HG03520 (cell line): ENCODE results near the gene MRPL49.

Experiments
- ATAC-seq: cut with Tn5 transposase; IDR thresholded peaks from one replicate; pipeline ENCODE4 v1.9.1; 2021; ENCODE audit warnings: mild to moderate bottlenecking, moderate library complexity; ENCODE audit not compliant: unreplicated experiment

The MRPL49 gene

DNA sequence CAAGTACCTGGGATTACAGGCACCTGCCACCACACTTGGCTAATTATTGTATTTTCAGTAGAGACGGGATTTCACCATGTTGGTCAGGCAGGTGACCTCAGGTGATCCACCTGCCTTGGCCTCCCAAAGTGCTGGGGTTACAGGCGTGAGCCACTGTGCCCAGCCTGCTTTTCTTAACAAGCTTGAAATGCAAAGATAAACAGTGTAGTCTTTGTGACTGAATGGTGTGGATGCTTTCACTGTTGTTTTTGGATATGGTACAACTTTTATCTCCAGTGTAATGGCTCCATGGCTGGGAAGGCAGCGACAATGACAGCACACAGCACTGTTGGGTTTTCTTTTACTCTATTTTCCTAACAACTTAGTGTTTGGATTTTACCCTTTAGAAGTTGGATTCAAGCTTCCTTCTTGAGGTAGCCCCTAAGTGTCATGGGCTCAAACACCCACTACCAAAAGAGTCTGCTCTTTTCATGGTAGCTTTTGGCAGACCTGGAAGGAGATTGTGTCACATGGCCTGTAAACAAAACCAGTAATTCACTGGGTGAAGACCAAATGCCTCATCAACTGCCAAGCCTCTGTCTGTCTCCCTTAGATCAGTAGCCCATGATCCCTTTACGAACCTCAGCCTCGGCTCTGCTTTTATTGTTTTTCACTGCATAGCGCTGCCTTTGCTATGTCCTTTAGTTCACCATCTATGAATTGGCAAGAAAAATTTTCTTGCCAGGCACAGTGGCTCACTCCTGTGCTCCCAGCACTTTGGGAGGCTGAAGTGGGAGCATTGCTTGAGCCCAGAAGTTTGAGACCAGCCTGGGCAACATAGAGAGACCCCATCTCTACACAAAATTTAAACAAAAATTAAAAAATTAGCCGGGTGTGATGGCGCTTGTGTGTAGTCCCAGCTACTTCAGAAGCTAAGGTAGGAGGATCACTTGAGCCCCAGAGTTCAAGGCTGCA, 19.7 kb upstream of the MRPL49 start:
- ATAC-seq: no peak

DNA sequence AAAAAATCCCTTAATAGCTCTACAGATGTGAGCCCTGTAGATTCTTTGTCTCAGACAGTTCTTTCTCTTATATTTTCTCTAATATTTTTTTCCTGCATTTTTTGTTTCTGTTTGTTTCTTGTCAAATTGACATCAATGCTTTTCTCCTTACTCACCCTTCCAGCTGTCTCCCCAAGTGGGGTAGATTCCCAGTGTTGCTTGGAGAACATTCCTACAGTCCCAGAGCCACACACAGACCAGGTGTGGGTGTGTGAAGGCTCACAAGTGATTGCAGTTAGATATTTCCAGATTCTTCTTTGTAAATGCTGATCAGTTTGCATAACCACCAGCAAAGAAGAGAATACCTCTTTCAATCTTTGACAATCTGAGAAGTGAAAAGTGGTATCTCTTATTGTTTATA, 18.6 kb upstream of the MRPL49 start:
- ATAC-seq: no peak

DNA sequence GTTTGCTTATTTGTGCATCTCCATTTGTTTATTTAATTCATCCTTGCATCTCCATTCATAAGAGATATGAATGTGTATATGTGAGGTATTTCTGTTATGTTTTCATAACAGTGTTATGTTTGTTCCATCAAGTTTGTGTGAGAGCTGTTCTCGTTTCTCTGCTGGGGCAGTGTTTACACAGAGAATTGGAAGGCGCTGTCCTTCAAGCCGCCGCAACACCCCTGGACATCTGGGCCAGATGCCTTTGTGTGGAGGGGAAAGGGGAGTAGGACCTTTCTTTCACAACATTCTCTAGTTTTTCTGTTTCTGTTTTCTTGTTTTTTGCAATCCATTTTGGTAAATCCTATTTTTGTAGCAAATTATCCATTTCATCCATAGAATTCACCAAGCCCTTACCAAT, 17.5 kb upstream of the MRPL49 start:
- no peak for ATAC-seq

DNA sequence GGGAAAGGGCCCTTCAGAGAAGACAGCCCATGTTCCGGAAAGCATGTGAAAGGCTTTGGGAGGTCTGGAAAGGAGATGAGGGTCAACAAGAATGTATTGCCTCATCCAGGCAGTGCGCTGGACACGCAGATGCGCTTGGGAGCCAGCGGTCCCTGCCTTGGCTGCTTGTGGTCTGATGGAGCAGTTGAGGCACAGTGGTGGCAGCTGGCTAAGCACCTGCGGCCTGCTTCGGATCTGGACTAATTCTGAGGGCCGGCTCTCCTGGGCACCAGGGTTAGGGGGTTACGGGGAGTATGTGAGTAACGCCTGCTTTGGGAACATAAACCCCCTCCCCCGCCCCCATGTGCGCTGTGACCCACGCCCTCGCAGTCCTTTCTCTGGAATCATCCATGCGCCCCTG, 15.0 kb upstream of the MRPL49 start:
- no peak for ATAC-seq

DNA sequence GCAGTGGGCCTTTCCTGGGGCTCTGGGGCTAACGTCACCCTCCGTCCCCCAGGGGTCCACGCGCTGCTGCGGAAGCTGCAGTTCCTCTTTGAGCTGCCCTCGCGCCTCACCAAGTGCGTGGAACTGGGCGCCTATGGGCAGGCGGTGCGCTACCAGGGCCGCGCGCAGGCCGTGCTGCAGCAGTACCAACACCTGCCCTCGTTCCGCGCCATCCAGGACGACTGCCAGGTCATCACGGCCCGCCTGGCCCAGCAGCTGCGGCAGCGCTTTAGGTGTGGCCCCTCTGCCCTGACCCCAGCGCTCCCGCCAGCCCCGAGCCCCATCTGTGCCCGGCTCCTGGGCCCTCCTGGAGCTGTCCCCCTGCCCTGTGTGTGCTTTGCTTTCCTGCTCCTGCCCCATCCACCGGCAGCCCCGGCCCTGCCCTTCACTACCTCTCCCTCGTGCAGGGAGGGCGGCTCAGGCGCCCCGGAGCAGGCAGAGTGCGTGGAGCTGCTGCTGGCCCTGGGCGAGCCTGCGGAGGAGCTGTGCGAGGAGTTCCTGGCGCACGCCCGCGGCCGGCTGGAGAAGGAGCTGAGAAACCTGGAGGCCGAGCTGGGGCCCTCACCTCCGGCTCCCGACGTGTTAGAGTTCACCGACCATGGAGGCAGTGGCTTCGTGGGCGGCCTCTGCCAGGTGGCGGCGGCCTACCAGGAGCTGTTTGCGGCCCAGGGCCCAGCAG, 14.2 kb upstream of the MRPL49 start:
- ATAC-seq: no peak

DNA sequence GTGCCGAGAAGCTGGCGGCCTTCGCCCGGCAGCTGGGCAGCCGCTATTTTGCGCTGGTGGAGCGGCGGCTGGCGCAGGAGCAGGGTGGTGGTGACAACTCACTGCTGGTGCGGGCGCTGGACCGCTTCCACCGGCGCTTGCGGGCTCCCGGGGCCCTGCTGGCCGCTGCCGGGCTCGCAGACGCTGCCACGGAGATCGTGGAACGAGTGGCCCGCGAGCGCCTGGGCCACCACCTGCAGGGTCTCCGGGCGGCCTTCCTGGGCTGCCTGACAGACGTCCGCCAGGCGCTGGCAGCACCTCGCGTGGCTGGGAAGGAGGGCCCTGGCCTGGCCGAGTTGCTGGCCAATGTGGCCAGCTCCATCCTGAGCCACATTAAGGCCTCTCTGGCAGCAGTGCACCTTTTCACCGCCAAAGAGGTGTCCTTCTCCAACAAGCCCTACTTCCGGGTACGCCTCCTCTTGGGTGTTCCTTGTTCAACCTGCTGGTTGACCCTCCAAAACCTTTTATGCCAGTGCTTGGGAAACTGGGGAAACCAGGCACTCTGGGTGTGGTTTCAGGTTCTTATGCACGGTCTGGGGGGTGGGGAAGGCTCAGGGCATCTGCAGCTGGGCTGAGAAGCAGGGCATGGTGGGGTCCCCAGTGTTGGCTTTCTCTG, 13.5 kb upstream of the MRPL49 start:
- no peak for ATAC-seq

DNA sequence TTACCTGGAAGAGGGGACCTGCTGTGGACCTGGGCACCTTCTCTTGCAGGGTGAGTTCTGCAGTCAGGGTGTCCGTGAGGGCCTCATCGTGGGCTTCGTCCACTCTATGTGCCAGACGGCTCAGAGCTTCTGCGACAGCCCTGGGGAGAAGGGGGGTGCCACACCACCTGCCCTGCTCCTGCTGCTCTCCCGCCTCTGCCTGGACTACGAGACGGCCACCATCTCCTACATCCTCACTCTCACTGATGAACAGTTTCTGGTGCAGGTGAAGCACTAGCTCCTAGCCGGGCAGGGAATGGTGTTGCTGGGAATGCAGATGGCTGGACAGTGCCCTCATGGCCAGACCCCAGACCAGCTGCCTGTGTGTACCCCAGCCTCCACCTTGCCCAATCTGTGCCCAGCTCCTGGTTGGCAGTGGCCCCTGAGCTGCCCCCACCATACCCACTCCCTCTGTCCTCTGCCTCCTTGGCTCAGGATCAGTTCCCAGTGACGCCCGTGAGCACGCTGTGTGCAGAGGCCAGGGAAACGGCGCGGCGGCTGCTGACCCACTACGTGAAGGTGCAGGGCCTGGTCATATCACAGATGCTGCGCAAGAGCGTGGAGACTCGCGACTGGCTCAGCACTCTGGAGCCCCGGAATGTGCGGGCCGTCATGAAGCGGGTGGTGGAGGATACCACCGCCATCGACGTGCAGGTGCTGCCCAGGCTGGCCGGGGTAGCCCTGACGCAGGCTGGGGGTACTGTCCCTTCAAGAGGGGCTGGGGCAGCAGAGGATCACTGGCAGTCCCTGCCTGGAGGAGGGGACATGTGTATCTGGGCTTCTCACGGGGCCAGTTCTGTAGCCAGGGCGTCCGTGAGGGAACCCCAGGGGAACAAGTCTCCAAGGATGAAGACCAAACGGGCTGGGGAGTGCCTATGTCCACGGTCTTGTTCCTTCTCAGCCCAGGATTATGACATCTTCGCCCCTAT, 12.6 kb upstream of the MRPL49 start:
- ATAC-seq: no peak

DNA sequence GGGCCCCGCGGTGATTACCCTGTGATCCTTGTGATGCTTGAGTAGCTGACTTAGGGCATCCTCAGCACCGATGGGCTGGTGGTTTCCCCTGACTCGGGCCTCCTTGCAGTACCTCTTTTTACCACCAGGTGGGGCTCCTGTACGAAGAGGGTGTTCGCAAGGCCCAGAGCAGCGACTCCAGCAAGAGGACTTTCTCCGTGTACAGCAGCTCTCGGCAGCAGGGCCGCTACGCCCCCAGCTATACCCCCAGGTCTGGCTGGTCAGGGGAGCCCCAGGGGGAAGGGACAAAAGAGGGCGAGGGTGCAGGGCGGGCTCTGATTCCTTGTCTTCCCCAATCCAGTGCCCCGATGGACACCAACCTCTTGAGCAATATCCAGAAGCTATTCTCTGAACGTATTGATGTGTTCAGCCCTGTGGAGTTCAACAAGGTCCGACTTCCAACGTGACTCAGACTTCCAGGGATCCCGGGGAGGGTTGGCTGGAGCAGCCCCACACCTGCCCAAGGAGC, 11.7 kb upstream of the MRPL49 start:
- ATAC-seq: peak; percentile 33

DNA sequence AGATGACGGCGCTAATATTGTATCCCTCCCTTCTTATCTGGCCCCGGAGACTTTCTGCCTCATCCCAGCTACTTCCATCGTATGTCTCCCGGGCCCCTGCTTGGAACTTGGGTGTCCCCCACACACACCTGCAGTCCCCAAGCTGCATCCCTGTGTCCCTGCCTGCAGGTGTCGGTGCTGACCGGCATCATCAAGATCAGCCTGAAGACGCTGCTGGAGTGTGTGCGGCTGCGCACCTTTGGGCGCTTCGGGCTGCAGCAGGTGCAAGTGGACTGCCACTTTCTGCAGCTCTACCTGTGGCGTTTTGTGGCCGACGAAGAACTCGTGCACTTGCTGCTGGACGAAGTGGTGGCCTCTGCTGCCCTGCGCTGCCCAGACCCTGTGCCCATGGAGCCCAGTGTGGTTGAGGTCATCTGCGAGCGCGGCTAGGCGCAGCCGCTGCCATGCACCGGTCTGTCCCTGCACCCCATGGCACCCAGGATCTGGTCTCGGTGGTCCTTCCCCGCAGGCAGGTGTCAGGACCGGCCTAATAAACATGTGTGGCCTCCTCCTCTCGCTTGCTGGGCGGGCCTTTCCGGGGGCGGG, 10.9 kb upstream of the MRPL49 start:
- ATAC-seq: no peak

DNA sequence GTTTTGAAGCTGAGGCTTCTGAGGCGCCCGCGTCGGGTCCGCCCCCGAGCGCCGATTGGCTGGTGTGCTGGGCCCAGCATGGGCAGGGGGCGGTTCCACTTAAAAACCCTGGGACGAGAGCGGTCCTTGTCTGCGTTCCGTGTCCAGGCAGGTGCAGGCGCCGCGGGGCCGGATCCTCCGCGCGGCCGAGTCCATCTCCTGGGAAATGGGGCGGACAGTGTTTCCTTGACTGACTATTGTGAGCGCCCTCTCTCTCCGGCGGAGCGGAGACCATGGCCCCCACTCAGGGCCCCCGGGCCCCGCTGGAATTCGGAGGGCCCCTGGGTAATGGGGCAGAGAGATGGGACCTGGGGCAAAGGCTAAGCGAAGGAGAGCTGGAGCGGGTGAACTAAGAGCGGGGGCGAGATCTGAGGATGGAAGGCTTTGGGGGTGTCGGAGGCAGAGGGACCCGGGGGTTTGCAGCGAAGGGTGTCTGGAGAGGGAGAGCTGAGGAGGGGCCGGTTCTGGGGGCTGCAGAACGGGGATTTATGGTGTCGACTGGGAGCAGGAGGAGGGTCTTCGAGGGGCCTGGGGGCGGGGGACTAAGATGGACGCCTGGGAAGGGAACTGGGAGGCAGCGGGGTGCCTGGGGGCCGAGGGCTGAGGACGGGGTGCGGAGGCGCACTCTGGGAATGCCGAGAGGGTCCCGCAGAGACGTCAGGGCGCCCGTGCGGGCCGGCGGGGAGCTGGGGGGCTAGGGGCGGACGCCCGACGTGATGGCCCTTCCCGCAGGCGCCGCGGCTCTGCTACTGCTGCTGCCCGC, 10.2 kb upstream of the MRPL49 start, which contains the start of gene TM7SF2:
Gene TM7SF2 (plus strand): TSS at position 129 of the 802 bp plus-strand sequence. CDS start 144 bp downstream, at position 273.
- ATAC-seq: peak; percentile 53

DNA sequence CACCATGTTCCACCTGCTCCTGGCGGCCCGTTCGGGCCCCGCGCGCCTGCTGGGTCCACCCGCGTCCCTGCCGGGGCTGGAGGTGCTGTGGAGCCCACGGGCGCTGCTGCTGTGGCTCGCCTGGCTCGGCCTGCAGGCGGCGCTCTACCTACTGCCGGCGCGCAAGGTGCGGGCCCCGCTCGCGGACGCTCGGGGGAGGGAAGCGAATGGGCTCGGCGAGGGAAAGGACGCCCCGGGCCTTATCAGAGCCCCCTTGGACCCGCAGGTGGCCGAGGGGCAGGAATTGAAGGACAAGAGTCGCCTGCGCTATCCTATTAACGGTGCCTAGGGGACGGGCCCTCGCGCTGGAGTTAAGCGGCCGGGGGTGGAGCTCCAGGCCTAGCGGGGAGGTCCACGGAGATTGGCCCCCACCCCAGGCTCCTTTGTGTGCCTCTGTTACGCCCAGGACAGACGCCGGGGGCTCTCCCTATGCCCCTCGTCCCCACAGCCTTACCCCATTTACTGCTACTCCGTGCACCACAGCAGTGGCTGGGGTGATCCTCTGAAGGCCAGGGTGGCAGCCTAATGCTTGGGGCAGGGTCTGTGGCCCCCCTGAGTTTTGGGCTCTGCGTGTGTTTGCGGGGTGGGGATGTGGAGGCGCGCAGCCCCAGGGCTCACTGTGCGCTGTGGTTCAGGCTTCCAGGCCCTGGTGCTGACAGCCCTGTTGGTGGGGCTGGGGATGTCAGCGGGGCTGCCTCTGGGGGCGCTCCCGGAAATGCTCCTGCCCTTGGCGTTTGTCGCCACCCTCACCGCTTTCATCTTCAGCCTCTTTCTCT, 9.4 kb upstream of the MRPL49 start:
- ATAC-seq: no peak

DNA sequence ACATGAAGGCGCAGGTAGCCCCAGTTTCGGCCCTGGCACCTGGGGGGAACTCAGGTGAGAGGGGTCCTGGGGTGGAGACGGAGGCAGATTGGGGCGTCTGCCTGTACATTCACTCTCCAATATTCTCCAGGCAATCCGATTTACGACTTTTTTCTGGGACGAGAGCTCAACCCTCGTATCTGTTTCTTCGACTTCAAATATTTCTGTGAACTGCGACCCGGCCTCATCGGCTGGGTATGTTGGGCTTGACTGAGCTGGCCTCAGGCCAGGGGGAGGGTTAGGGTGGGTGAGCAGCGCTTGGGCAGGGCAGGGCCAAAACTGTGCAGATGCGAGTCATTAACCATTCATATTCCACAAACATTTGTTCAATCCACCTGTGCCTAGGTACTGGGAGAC, 8.8 kb upstream of the MRPL49 start:
- ATAC-seq: no peak

DNA sequence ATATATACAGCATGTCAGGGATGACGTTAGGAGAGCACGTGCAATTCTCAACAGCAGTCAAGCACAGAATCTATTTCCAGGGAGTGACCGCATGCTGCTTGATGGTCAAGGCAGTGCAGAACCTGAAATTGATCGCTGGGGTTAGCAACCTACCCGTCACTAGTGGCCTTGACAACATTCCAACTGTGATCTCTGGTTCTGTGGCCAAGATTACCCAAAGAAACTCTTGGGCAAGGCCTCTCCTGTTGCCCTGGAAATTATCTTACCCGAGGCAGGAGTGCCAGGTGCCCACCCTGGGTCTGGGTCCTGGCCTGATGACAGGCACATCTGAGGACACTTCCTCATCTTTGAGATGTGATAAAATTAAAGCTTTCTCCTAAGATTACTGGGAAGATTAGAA, 8.3 kb upstream of the MRPL49 start:
- no peak for ATAC-seq

DNA sequence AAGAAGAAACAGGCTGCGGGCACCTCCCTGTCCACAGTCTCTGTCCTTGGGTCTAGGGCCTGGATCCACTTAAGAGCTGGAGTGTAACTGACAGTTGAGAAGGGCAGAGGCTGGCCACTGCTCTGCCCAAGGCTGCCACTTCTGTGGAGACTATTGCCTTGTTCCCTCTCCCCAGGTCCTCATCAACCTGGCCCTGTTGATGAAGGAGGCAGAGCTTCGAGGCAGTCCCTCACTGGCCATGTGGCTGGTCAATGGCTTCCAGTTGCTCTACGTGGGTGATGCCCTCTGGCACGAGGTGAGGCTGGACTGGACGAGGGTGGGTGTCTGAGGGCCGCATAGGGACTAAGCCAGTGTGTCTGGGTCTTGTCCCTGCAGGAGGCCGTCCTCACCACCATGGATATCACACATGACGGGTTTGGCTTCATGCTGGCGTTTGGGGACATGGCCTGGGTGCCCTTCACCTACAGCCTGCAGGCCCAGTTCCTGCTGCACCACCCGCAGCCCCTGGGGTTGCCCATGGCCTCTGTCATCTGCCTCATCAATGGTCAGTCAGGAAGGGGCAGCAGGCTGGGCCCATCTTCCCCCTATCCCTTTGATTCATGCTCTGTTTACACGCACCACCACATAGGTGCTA, 7.5 kb upstream of the MRPL49 start:
- ATAC-seq: no peak

DNA sequence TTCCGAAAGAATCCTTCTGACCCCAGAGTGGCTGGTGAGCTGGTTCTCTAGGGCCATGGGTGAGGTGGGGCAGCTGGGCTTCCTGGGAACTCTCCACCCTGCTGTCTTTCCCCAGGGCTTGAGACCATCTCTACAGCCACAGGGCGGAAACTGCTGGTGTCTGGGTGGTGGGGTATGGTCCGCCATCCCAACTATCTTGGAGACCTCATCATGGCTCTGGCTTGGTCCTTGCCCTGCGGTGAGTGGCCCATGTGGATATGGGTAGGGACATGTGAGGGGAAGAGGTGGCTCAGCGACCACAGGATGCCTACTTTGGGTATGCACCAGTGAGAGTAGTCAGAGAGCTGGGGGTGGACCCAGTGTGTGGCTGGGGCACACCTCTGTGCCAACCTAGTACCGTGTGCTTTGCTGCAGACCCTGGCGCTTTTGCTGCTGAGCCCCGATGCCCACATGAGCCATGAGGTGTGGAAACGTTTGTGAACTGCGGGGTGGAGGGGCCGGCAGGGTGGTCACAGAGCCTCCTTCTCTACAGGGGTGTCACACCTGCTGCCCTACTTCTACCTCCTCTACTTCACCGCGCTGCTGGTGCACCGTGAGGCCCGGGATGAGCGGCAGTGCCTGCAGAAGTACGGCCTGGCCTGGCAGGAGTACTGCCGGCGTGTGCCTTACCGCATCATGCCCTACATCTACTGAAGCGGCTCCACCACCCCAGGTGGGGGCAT, 6.6 kb upstream of the MRPL49 start:
- ATAC-seq: no peak

DNA sequence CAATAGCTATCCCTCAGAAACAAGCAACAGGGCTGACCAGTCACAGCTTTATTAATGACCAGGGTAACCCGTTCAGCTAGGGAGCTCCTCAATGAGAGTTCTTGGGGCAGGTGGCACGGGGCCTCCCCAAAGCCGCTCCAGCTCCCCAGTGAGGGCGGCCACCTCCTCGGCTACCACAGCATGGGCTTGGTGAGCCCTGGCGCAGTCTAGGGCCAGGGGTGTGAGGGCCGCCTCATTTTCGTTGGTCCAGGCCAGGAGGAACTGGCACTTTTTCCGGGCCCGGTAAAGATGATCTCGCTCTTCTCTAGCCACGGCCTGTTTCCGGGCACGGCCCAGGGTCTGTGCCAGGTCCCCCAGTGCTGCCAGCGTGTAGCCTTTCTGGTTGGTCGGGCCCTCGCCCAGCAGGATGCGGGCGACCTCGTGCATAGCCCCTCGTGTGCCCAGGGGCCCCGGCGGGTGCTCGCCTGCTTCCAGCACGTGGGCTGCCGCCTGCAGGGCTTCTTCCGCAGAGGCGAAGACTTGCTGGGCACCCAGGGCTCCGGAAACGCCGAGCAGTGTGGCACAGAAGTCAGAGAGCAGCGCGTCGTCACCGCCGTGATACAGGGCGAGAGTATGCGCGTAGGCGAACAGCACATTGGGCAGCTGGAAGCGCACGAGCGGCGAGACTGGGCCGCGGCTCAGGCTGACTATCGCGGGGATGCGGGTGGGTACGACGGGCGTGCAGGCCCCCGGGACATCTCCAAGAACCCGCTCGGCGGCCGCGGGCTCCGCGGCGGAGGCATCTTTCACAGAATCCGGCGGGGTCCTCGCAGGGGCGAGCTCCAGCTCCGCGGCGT, 5.5 kb upstream of the MRPL49 start:
- ATAC-seq: no peak
